Measurements from ENCODE around the gene CSF1. TPM values are rescaled to one million over a fixed set of nuclear protein-coding genes. Genes with fewer than 3 reads are reported as not detected.
"Not testable (repeated sequence)": the region's sequence is repeated elsewhere in the genome, so short reads cannot be mapped to it uniquely, and the experiment has no call there.

Gene CSF1
- total RNA-seq, 1 donor from 2014 or later = 53.4 TPM

DNA sequence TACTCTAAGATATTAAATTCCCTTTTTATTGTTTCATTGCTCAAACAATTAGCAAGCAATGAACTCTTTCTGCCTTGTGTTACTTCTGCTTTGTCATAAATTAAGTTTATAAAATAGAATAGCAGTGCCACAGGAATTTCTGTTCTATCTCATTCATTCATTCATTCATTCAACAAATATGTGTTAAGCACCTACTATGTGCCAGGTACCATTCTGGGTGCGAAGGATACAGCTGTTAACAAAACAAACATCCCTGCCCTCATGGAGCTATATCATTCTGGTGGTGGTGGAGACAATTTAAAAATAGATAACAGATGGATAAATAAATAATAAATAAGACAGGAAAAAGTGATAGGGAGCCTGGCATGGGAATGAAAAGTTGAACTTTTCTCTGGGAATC lies 39.4 kb downstream of the CSF1 start:
- H3K4me3 ChIP-seq (ENCODE audit: low read depth, low read length) = no peak overlapping the region
- DNase-seq (ENCODE audit: low read depth) = no peak
- no peaks in the 10 kb centered on the region for H3K36me3 ChIP-seq (ENCODE audit: control insufficient read depth, insufficient read depth, low read length)
- TF ChIP-seq CTCF (IDR thresholded peaks at IDR 0.05; ENCODE audit: insufficient read depth, low read length, poor library complexity, severe bottlenecking) = no peak
- no peaks in the 10 kb centered on the region for H3K27me3 ChIP-seq (ENCODE audit: control insufficient read depth, insufficient read depth, low read length)

GRCh38 chr1:109950509-109950908 lies 39.9 kb downstream of the CSF1 start:
- Histone ChIP-seq H3K36me3 (ENCODE audit: control insufficient read depth, insufficient read depth, low read length) (no peaks in the 10 kb centered on the region), H3K27me3 (ENCODE audit: control insufficient read depth, insufficient read depth, low read length) (no peaks in the 10 kb centered on the region), H3K4me3 (ENCODE audit: low read depth, low read length) (no peak overlapping the region)
- TF ChIP-seq CTCF (IDR thresholded peaks at IDR 0.05; ENCODE audit: insufficient read depth, low read length, poor library complexity, severe bottlenecking) = no peak
- DNase-seq (ENCODE audit: low read depth) = no peak

GRCh38 chr1:109951501-109951900 lies 40.9 kb downstream of the CSF1 start:
- DNase-seq (ENCODE audit: low read depth); H3K4me3 ChIP-seq (ENCODE audit: low read depth, low read length): not testable (repeated sequence)

GRCh38 chr1:109954041-109954512 lies 43.4 kb downstream of the CSF1 start:
- DNase-seq (ENCODE audit: low read depth) = no peak
- Histone ChIP-seq H3K4me3 (ENCODE audit: low read depth, low read length) (no peak overlapping the region), H3K27me3 (ENCODE audit: control insufficient read depth, insufficient read depth, low read length) (no peaks in the 10 kb centered on the region), H3K36me3 (ENCODE audit: control insufficient read depth, insufficient read depth, low read length) (no peaks in the 10 kb centered on the region)
- no peak for TF ChIP-seq CTCF (IDR thresholded peaks at IDR 0.05; ENCODE audit: insufficient read depth, low read length, poor library complexity, severe bottlenecking)

More at GRCh38 chr1:109951501-109951900, 40.9 kb downstream of the CSF1 start:
- H3K27me3 ChIP-seq (ENCODE audit: control insufficient read depth, insufficient read depth, low read length); H3K36me3 ChIP-seq (ENCODE audit: control insufficient read depth, insufficient read depth, low read length): not testable (repeated sequence)

DNA sequence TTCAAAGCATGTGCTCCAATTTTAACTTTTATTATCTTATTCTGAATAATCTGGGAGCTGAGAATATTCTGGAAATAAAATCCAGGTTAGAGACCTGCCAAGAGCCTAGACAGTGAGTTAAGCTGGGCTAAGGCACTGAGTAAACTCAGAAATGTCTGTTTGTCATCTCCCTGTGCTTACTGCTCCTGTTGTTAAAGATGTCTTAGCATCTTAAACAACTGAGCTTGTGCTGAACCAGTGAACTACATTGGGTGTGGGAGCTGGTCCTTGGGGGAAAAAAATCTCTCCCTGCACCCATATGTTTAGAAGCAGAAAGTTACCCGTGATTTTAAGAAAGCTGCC lies 49.0 kb downstream of the CSF1 start:
- Histone ChIP-seq H3K4me3 (ENCODE audit: low read depth, low read length) (no peak overlapping the region), H3K36me3 (ENCODE audit: control insufficient read depth, insufficient read depth, low read length) (no peaks in the 10 kb centered on the region), H3K27me3 (ENCODE audit: control insufficient read depth, insufficient read depth, low read length) (no peaks in the 10 kb centered on the region)
- DNase-seq (ENCODE audit: low read depth) = no peak
- TF ChIP-seq CTCF (IDR thresholded peaks at IDR 0.05; ENCODE audit: insufficient read depth, low read length, poor library complexity, severe bottlenecking) = no peak

DNA sequence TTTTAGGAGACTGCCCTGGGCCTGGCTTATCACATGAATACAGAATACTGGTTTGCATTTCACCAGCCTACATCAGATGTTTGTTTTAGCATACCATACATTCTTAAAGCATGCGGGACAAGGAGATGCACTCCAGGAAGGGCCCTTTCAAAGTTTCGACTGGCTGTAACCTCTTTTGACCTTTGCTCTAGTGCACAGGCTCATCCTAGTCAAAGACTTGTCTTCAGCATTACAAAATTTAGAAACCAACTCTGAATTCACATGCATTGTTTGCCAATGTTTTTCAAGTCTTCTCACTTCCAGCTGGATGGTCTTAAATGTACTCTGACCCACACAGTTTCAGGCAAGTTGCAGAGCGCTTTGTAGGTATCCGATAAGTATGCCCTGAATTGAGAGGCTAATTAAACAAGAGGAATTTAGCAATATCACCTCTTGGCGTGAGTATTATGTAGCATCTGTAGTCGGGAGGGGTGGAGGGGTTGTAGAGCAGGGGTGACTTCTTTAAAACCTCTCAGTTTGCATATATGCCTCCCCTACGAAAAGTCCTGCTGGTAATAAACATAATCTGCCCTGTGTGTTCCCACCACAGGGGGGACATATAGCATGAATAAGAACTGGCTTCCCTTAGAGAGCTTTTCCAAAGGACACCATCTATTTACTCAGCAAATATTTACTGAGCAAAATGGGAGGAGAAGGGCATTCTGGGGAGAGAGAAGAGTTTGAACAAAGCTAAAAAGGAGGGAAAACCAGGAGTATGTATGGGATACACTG lies 49.5 kb downstream of the CSF1 start:
- DNase-seq (ENCODE audit: low read depth) = no peak
- TF ChIP-seq CTCF (IDR thresholded peaks at IDR 0.05; ENCODE audit: insufficient read depth, low read length, poor library complexity, severe bottlenecking) = no peak
- Histone ChIP-seq H3K4me3 (ENCODE audit: low read depth, low read length) (no peak overlapping the region), H3K27me3 (ENCODE audit: control insufficient read depth, insufficient read depth, low read length) (no peaks in the 10 kb centered on the region), H3K36me3 (ENCODE audit: control insufficient read depth, insufficient read depth, low read length) (no peaks in the 10 kb centered on the region)

Data from kidney epithelial cell (primary cell).